GM23338 (cell line): ENCODE results near the gene F2RL2. TPM values are rescaled to one million over a fixed set of nuclear protein-coding genes. Genes with fewer than 3 reads are reported as not detected.

Experiments used
- ATAC-seq: fragments of 200-7000 bp; cut with Tn5 transposase; 3 replicates; pipeline ENCODE4 v1.9.1; 2020
- DNase-seq: peaks from one replicate; pipeline ENCODE4 v3.0.0-alpha.2; 2015; ENCODE audit warnings: low spot score
- H2AFZ ChIP-seq: fragments of 200-600 bp; sonication (generic); 2 replicates; pipeline ENCODE4 v1.8.0; 2016; ENCODE audit warnings: antibody characterized with exemption, mild to moderate bottlenecking, moderate library complexity
- H3F3A ChIP-seq: fragments of 200-600 bp; sonication (generic); replicated peaks from 2 replicates; pipeline ENCODE4 v1.8.0; 2017; ENCODE audit warnings: antibody characterized with exemption, mixed run types, low read depth
- H3K27ac ChIP-seq: fragments of 200-600 bp; sonication (generic); 2 replicates; pipeline ENCODE4 v1.6.1; 2016; ENCODE audit warnings: low read depth
- H3K27me3 ChIP-seq: fragments of 200-600 bp; sonication (generic); 2 replicates; pipeline ENCODE4 v1.8.0; 2016; ENCODE audit warnings: mild to moderate bottlenecking, mixed run types, moderate library complexity; ENCODE audit not compliant: insufficient read depth
- H3K36me3 ChIP-seq: fragments of 200-600 bp; sonication (generic); 2 replicates; pipeline ENCODE4 v1.8.0; 2016; ENCODE audit warnings: mild to moderate bottlenecking; ENCODE audit not compliant: insufficient read depth
- H3K4me1 ChIP-seq: fragments of 200-600 bp; sonication (generic); 2 replicates; pipeline ENCODE4 v1.8.0; 2016; ENCODE audit warnings: mild to moderate bottlenecking, moderate library complexity; ENCODE audit not compliant: insufficient read depth
- H3K4me2 ChIP-seq: fragments of 200-600 bp; sonication (generic); 2 replicates; pipeline ENCODE4 v1.7.1; 2017; ENCODE audit warnings: mixed run types
- H3K4me3 ChIP-seq: fragments of 200-600 bp; sonication (generic); 2 replicates; pipeline ENCODE4 v1.6.1; 2016; ENCODE audit warnings: mixed run types
- H3K79me2 ChIP-seq: fragments of 200-600 bp; sonication (generic); replicated peaks from 2 replicates; pipeline ENCODE4 v1.8.0; 2017; ENCODE audit warnings: mild to moderate bottlenecking; ENCODE audit not compliant: insufficient read depth
- H3K9me2 ChIP-seq: fragments of 200-600 bp; sonication (generic); 2 replicates; pipeline ENCODE4 v1.8.0; 2017; ENCODE audit not compliant: insufficient read depth
- H4K20me1 ChIP-seq: fragments of 200-600 bp; sonication (generic); replicated peaks from 2 replicates; pipeline ENCODE4 v1.8.0; 2017; ENCODE audit warnings: mild to moderate bottlenecking; ENCODE audit not compliant: insufficient read depth
- H3K27ac Mint-ChIP-seq: 2 replicates; pipeline ENCODE4 v1.8.0; 2020; ENCODE audit warnings: inconsistent platforms, mild to moderate bottlenecking, moderate library complexity, mixed read lengths
- H3K27me3 Mint-ChIP-seq: 3 replicates; pipeline ENCODE4 v1.8.0; 2022; ENCODE audit warnings: low read depth, mild to moderate bottlenecking, moderate library complexity, mixed read lengths, inconsistent platforms; ENCODE audit not compliant: insufficient read depth, poor library complexity
- H3K36me3 Mint-ChIP-seq: 3 replicates; pipeline ENCODE4 v1.8.0; 2021; ENCODE audit warnings: low read depth, mild to moderate bottlenecking, inconsistent platforms, moderate library complexity, mixed read lengths
- H3K4me1 Mint-ChIP-seq: 3 replicates; pipeline ENCODE4 v1.8.0; 2020; ENCODE audit warnings: mild to moderate bottlenecking, inconsistent platforms, mixed read lengths
- H3K4me3 Mint-ChIP-seq: 3 replicates; pipeline ENCODE4 v1.8.0; 2021; ENCODE audit warnings: moderate library complexity, mild to moderate bottlenecking, inconsistent platforms, mixed read lengths
- H3K9me3 Mint-ChIP-seq: 3 replicates; pipeline ENCODE4 v1.8.0; 2020; ENCODE audit warnings: moderate library complexity, mild to moderate bottlenecking, inconsistent platforms, mixed read lengths
- POLR2AphosphoS5 ChIP-seq: IDR thresholded peaks from 2 replicates; pipeline ENCODE4 v1.6.1; 2016; ENCODE audit warnings: antibody characterized with exemption, low read depth
- STAT1 ChIP-seq: IDR thresholded peaks from one replicate; pipeline ENCODE4 v1.6.1; 2016; ENCODE audit warnings: antibody characterized with exemption; ENCODE audit not compliant: unreplicated experiment
- ZNF114 ChIP-seq: fragments of 250-450 bp; sonication (Bioruptor Pico); IDR thresholded peaks from 2 replicates; pipeline ENCODE4 v1.5.0; 2020; ENCODE audit warnings: mild to moderate bottlenecking, moderate library complexity
- ZNF462 ChIP-seq: fragments of 250-450 bp; sonication (Bioruptor Pico); IDR thresholded peaks from 2 replicates; pipeline ENCODE4 v1.5.0; 2020; ENCODE audit warnings: mild to moderate bottlenecking, moderate library complexity
- polyA plus RNA-seq: library from polyadenylated mRNA; unstranded; fragments of >200 nt; fragmentation: Nextera tagmentation; extraction: Ambion mirVana; gene quantifications from 2 replicates; pipeline ENCODE4 v1.2.1, GENCODE V29; 2016
- total RNA-seq: library from RNA; depleted of rRNA; stranded (reverse); fragments of >200 nt; shearing (Covaris generic); gene quantifications from 2 replicates; pipeline ENCODE4 v1.2.3, GENCODE V29; 2014
- TF ChIP-seq, protein P1 (sequence below): IDR thresholded peaks from 2 replicates; pipeline ENCODE4 v1.6.1; 2016; ENCODE audit warnings: antibody characterized with exemption

F2RL2 gene
- total and polyA plus RNA-seq, 2 experiments from 2014 or later, result 0.42 to 0.70 TPM

GRCh38 chr5:76595755-76596481, 27.3 kb downstream of the F2RL2 start (continued):
- TF ChIP-seq ZNF462 (CRISPR knock-in tag) (no peak), POLR2AphosphoS5 (no peak)
- TF ChIP-seq, protein P1, sequence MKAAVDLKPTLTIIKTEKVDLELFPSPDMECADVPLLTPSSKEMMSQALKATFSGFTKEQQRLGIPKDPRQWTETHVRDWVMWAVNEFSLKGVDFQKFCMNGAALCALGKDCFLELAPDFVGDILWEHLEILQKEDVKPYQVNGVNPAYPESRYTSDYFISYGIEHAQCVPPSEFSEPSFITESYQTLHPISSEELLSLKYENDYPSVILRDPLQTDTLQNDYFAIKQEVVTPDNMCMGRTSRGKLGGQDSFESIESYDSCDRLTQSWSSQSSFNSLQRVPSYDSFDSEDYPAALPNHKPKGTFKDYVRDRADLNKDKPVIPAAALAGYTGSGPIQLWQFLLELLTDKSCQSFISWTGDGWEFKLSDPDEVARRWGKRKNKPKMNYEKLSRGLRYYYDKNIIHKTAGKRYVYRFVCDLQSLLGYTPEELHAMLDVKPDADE, result no peak

DNA sequence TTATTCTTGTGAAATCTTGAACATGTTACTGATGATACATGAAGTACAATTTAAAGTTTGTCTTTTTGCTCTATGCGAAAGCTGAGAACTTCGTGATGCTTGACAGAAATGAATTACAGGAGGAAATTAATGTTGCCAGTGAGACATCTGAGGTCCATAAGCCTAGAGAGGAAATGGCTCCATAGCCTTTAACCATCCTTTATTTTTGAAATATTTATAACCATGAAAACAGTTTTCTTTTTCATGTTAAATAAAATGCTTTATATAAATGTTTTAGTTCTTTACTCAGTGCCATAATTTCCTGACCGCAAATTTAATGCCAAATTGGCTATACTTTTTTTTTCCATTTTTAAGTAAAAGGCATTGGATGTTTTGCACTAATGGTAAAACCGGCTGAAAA, 29.1 kb downstream of the F2RL2 start:
- no peak overlapping the region for H3K27ac Mint-ChIP-seq
- H3K4me3 Mint-ChIP-seq, result no peak overlapping the region
- no peak for ATAC-seq
- Histone ChIP-seq H3K9me2 (no peaks in the 10 kb centered on the region), H3K4me3 (no peak overlapping the region), H2AFZ (no peak overlapping the region), H3K36me3 (no peaks in the 10 kb centered on the region), H3K27ac (no peak overlapping the region), H3F3A (no peaks in the 10 kb centered on the region), H3K4me1 (no peaks in the 10 kb centered on the region; the same call in 1 of the 2 replicates), H3K79me2 (no peaks in the 10 kb centered on the region), H4K20me1 (no peaks in the 10 kb centered on the region), H3K27me3 (no peaks in the 10 kb centered on the region), H3K4me2 (no peak overlapping the region)
- H3K36me3 Mint-ChIP-seq, result no peaks in the 10 kb centered on the region; the same call in 1 of the 3 replicates
- no peaks in the 10 kb centered on the region for H3K27me3 Mint-ChIP-seq
- no peaks in the 10 kb centered on the region; the same call in 2 of the 3 replicates for H3K4me1 Mint-ChIP-seq
- H3K9me3 Mint-ChIP-seq, result no peaks in the 10 kb centered on the region
- DNase-seq, result no peak
- TF ChIP-seq STAT1, result no peak
- no peak for TF ChIP-seq ZNF462 (CRISPR knock-in tag)
- no peak for TF ChIP-seq ZNF114 (CRISPR knock-in tag)
